Right kidney (tissue), 1 donor: ENCODE measurements around the gene MCC.

ENCODE experiments used
- DNase-seq: peaks from one replicate; pipeline ENCODE4 v3.0.0-alpha.2; 2016

The MCC gene

DNA sequence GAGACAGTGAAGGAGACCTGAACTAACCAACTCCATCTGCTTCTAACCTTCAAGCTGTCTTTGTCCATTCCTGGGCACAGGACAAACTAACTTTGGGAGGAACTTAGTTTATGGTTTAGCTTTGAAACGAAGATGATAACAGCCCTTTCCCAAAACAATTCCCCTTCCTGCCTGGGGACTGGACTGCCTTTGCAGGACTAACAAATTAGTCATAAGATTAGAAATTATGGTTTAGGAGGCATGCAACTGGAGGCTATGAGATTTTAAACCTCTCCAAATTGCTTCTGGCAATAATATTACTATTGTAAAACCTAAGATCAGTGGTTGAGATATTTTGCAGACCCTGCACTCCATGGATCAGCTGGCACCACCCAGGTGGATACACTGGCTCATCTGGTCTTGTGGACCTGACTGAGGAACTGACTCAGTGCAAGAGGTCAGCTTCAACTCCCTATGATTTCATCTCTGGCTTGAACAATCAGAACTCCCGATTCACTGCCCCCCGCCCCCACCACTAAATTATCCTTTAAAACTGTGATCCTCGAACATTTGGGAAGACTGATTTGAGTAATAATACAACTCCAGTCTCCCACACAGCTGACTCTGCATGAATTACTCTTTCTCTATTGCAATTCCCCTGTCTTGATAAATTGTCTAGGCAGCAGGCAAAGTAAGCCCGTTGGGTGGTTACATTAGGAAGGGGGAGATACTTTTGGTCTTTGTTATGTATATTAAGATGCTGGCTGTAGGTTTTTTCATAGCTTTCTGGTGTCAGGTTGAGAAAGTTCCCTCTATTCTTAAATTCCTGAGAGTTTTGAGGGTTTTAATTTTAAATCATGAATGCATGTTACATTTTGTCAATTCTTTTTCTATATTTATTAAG, 266.7 kb downstream of the MCC start:
- DNase-seq, result no peak

DNA sequence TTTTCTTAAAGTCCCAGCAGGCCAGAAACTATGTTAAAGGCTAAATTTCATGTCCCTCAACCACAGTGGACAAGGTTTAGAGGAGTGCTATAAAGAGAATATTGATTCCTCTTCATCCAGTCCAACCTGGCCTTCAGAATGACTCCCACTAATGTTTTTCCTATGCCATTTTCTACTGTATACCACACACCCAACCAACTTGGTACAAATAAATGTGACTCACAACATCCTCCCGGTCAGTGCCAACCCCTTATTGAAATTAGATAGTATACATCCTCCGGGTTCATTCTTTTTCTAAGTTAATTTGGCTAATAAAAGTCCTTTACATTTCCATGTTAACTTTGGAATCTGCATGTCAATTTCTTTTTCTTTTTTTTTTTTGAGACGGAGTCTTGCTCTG, 268.6 kb downstream of the MCC start:
- no peak for DNase-seq

DNA sequence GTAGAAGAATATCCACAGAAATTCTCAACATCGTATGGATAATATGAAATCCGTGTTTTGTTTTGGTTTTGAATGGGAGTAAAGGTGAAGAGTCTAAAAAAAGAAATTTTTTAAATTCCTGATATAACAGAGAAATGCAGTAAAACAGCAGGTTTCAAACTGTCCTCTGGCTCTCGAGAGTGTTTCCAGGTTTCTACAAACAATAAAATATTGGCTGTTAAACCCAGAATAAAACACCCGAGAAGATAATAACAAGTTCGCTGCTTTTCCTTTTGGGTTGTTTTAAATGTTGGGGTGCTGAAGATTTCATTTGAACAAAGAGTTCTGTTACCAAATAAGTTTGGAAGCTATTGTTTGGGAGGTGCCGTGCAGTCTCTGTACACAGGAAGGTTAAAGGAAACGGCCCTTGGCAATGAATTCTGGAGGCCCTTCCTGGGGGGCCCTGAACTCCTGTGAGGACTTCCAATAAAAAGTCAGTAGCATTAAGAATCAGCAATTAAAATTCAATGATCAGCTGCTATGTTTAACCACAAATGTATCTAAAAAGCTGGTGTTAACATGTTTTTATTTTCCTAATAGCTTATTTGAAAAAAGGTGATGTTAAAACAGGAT, 269.2 kb downstream of the MCC start:
- DNase-seq, result no peak

DNA sequence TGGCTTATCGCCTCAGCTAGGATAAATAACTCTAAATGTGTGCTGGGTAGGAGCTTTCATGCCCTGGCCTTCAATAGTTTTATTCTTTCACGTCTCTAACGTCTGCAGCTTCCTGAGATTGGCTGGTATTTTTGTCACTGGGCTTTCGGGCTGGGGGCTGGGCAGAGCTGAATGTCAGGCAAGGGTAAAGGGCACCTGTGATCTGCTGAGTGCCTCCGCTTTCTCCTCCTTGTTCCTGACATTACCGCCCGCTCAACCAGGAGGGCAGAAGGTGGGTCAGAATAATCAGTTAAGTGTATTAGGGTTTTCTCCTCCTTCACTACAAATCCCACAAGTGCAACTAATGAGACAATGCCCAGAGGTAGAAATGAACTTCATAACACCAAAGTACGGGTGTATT, 270.1 kb downstream of the MCC start:
- DNase-seq, result no peak

DNA sequence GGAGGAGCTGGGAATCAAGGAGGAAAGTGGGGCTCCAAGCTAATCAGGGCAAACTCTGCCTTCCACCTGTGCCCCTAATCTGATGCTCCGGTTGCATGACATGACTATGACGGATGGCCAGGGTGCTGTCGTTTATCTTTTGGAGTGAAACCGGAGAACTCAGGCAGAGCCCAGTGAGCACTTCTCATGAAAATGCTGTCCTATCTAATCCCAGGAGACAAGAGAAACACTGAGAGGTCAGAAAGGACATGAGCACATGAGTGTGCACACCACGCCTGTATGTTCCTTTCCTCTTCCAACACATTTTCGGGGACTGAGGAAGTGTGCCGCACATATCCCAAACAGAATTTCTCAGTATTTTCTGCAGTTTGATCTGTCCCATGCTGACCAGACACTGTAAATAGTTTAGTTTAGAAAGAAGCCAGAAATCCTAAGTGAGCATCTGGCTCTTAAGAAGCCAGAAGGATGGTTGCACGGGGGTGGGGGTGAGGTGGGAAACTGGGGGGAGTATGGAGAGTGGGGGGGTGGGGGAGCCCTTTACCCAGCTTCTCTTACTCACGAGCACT, 270.6 kb downstream of the MCC start:
- no peak for DNase-seq

DNA sequence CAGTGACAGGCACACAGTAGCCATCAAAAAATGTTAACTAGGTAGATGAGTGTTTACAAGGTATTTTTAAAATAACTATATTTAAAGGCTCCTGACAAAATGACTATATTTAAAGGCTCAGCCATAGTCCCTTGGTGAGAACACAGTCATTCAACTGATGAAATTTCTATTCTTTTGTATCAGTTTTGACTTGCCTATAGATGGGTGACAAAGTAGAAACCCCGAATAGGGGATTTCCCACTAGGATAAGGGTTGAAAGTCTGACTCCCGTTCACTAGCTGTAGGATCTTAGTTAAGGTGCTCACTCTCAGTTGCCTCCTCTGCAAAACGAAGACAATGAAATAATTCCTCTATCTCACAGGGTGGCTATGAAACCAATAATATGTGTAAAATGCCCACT, 271.7 kb downstream of the MCC start:
- DNase-seq, result no peak

DNA sequence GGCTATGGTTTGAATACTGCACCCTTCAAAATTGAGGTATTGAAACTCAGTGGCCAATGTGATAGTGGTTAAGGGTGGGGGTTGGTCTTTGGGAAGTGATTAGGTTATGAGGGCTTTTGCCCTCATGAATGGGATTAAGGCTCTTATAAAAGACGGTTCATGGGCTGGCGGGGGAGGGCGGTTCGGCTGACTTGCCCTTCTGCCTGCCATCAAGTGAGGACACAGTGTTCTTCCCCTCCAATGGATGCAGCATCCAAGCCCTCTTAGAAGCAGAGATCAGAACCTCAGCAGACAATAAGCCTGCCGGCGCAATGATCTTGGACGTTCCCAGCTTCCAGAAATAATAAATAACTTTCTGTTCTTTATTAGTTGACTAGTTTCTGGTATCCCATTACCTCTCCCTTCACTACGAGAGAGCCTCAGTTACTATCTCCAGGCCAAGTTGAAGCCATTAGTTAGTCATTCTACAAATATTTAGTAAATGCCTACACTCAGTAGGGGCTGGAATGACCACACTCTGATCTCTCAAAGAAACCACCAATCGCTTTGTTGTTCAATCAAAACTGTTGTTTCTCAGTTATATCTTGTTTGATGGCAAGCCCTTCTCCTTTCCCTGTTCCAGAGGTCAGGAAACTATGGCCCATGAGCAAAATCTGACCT, 272.7 kb downstream of the MCC start:
- no peak for DNase-seq

DNA sequence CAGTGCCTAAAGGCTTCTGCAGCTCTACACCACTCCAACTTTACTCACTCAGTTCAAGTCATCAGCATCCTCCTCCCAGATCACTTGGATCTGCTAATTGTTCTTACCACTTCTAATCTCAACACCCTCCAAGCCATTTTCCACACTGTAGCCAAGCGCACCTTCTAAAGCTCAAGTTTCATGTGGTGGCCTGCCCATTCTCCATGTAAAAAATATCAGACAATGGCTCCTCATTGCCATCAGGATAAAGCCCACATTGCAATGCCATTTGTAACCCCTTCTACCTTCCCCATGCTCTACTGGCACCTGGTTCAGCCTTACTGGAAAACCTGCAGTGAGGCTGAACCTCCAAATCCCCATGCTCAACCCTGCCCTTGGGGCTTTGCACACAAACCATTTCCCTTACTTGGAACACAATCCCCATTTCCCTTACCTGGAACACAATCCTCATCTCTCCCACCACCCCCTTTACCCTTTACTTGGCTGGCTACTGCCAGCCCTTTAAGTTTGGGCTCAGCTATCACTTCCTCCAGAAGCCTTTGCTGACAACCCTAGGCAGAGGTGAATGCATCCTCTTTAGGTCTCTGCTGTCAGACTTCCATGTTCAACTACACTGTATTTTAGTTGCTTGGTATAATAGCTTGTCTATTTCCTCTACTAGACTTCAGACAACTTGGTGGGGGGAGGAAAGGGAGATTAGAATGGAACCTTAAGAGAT, 273.5 kb downstream of the MCC start:
- no peak for DNase-seq

DNA sequence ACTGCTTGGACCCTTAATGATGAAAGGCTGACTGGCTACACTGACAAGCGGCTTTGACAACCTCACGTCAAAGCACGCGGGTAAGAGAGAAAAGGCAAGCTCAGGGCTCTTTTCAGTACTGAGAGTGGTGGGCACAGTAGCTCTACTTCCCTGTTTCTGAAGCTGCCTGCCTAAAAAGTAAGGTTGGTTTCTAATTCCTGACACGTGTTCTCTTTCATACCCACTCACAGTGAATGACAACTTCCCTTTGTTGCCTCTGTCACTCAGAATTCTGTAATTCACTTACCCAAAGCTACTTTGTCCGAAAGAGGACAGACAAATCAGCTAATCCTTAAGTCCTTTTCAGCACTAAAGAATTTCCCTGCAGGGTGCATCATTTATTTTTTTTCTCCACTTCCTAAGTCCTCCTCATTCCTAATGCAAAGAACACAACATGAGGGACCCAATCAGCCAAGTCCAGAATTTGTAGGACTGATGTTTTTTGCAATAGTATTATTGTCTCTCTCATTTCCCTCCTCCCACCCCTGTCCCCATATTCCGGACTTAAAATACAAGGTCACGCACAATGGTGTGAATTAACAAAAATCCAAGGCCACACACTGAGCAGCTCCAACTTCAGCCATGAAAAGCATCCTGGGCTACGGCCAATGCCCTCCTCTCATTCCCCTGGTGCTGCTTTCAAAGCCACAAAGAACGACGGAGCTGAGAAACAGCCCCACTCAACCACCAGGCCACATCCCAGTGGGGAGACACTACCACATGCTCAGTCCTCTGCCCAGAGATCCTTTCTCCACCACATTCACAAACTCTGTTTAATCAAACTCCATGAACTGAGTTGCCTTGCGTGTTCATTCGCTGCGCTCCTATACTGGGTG, 274.5 kb downstream of the MCC start:
- DNase-seq, result no peak

DNA sequence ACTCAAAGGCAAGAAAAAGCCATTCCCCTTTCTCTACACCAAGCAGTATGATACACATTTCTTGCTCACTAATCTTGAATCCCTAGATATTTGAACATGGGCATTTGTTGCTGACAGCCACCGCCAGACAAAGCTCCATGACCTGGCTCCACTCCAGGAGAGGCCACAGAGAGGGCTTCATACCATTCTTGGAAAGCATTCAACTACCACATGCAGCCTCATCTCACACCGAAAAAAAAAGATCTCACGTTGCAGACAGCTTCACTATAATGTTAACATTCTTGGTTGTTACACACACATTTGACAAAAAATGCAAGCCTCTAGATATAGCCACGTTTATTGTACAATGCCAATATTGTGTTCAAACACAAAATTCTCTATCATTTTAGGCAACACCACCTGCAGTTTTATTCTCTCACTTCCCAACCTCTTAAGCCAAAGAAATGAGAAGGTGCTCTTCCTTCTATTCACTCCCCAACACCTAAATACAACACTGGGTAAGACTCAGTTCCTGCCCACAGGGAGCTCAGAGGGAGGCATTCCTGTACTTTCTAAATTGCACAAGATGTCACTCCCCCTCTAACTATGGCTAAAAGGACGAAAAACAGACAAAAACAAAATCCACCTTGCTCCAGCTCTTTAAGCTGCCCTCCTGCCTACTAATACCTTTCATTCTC, 275.9 kb downstream of the MCC start:
- no peak for DNase-seq

DNA sequence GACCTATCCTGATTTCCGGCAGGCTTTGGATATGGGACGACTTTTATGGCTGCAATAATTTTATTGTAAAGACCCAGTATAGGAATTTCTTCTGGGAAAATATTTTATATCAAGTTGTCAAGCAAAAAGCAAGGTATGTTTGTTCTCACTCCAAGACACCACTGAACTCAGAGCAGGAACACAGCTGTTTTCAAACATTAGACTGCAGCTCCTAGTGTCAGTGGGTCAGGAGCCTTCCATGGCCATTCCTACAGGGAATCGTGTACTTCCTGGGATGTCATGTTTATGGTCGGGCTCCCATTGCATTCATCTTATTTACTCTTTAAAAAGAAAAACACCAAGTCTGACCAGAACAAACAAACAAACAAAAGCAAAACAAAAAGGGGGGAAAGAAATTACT, 278.8 kb downstream of the MCC start:
- DNase-seq, result no peak

DNA sequence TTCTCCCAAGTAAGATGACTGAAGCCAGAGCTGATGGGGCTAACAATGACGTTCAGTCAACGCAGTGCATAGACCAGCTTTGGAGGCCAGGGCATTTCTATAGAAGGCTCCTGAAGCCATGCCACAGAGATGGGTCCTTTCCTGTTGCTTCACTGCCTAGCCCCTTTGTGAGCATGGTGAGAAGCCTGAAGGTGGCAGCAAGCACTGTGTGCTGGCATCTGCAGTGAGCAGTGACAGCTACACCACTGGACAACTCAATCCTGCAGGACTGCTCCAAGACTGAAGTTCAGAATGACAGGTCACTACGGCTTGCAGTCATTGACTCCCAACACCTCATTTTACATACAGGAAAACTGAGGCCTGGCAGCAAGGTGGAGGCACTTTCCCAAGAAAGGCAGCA, 282.4 kb downstream of the MCC start:
- DNase-seq, result no peak

DNA sequence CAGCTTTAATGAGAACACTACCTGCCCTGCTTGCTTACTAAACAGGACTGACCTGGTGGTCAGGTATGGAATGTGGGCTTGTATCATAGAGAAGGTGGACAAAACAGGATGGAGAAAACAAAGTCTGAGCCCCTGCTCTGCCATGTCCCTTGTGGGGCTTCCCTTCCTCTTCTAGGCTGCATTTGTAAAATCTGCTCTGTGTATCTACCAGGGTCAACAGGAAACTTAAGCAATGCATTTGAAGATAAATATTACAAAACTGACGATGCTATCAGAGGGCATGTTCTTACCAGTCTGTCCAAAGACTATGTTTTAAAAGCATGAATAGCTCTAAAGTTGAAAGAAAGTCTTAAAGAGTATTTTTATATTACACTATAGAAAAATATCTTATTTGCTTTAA, 282.9 kb downstream of the MCC start:
- DNase-seq, result no peak

DNA sequence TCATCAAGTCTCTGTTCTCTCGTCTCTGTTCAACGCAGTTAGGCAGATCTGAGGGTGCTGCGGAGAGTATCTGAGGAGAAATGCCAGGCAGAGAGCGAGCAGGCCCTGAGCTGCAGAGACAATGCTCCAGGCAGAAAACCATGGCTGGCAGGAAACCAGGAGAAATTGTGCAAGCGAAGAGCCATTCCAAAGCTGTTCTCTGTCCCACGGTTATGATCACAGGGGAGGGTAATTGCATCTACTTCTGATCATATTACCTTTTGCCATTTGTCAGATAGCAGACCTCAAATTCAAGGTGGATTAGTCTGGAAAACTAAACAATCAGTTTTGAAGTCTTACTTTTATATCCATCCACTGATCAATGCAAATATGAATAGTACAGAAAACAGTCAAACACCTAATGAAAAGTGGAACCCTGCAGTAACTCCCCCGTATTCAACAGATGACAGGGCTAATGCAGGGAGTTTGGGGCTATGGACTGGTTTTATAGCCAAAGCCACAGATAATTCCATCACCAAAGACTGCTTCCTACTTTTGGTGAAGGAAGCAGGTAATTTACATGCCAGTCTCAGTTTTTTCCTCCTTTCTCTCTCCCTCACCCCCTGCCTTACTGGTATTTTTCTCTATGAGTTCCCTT, 283.6 kb downstream of the MCC start:
- DNase-seq, result no peak

DNA sequence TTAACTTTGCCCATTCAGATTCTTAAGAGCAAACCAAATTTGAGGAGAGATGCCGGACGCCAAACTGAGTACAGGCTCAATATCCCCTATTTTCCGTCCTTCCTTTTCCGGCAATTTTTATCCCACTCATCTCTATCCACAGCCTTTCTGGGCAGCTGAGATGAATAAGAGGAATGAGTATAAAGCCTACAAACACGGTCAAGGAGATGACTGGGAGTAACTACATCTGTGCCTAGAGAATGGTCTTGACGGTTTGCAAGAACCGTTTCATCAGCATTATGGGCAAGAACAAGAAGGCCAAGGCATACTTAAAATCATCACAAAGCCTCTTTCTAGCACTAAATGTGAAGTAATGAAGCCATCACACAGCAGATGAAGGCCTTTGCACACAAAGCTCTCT, 284.3 kb downstream of the MCC start:
- DNase-seq, result no peak

DNA sequence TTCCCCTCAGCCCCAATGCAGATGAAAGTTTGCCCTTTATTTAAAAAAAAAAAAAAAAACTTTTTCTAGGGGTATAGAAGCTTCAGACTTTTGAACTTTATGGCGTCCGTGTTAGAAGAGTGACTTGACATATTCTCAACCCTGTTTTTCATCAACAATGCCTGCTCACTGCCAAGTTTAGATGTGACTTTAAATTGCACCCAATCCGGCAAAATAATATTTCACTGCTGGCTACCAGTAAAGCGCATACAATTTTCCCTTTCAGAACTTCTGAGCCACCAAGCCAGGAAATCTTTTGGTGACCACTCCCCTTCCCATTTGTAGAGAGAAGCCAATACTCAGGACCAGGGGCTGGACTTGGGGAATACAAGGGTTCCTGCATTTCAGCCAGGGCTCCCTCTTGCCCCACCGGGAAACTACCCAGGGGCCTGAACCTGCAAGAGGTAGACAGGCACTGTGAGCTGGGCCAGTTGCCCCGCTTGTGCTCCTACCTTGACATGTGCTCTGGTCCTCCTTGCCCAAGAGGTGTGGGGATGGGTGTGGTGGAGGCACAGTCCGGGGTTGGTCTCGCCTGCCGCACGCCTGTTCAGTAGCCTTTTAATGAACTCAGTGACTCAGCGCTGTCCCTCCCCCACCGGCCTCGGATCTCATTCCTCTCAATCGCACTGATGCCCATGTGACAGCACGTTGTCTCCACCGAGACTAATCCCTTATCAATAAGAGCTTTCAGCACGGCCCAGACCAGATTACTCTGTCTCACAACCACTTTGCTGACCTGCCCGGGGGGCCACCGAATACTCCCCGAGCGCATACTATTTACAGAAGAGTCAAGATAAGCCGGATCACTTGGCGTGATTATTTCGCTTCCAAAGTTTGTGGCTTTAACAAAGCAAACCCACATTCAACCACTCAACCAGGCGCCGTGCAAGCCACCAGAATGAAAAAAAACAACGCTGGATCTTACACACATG, 285.2 kb downstream of the MCC start:
- no peak for DNase-seq

DNA sequence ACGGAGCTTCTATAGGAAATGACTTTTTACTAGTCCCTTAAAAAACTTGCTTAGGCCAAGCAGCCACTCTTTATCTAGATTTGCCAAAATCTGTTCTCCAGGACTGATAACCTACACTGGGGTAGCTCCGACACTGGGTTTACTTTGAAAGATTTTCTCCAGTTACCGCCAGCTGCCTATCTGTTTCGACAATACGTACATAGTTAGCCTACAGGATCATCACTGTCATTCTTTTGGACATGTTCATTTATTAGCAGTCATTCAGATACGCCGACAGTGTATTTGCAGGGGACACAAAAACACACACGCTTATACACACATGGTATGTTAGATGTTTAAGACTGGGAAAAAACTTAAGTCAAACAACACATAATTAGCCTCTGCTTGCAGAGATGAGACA, 286.0 kb downstream of the MCC start:
- DNase-seq, result no peak

DNA sequence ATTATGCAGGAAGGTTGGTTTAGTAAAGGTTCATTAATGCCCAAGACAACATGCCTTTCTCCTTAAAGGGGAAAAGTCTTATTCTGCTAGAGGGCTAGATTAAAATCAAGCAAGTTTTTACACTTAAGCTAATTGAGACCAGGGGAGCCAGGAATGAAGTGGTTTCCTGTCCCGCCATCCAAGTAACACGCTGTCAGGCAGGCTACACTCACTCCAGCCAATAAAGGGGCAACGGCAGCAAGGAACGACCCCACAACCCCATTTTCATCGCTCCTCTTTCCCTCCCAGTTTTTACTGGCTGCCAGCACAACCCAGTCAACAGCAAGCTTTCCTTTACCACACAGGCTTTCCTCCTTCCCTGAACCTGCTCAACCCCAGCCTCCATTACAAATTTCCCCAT, 286.5 kb downstream of the MCC start:
- no peak for DNase-seq
